HG03135 (cell line): ENCODE results near the gene PTPRN2.
"Not testable (repeated sequence)": the region's sequence is repeated elsewhere in the genome, so short reads cannot be mapped to it uniquely, and the experiment has no call there.

Experiments
- ATAC-seq: cut with Tn5 transposase; IDR thresholded peaks from one replicate; pipeline ENCODE4 v1.9.1; 2021; ENCODE audit warnings: mild to moderate bottlenecking, moderate library complexity; ENCODE audit not compliant: unreplicated experiment

PTPRN2 gene

GRCh38 chr7:158275711-158276413 lies 311.8 kb downstream of the PTPRN2 start:
- no peak for ATAC-seq

- no peak for ATAC-seq
Observed at GRCh38 chr7:158274996-158275395, 312.6 kb downstream of the PTPRN2 start.

GRCh38 chr7:158274404-158274811 lies 313.2 kb downstream of the PTPRN2 start:
- ATAC-seq, result no peak

- not testable (repeated sequence) for ATAC-seq
Observed at GRCh38 chr7:158273756-158274342, 313.8 kb downstream of the PTPRN2 start.

- no peak for ATAC-seq
Observed at GRCh38 chr7:158273138-158273651, 314.4 kb downstream of the PTPRN2 start.

- no peak for ATAC-seq
Observed at GRCh38 chr7:158272509-158273137, 315.0 kb downstream of the PTPRN2 start.

GRCh38 chr7:158272091-158272490 lies 315.5 kb downstream of the PTPRN2 start:
- ATAC-seq, result no peak

GRCh38 chr7:158271646-158272045 lies 316.0 kb downstream of the PTPRN2 start:
- no peak for ATAC-seq

GRCh38 chr7:158270856-158271413 lies 316.7 kb downstream of the PTPRN2 start:
- no peak for ATAC-seq

GRCh38 chr7:158270106-158270775 lies 317.4 kb downstream of the PTPRN2 start:
- ATAC-seq, result no peak

- no peak for ATAC-seq
Observed at GRCh38 chr7:158268816-158269535, 318.6 kb downstream of the PTPRN2 start.

GRCh38 chr7:158267742-158268435 lies 319.7 kb downstream of the PTPRN2 start:
- ATAC-seq, result no peak

- no peak for ATAC-seq
Observed at GRCh38 chr7:158266817-158267741, 320.5 kb downstream of the PTPRN2 start.

- no peak for ATAC-seq
Observed at GRCh38 chr7:158266426-158266816, 321.2 kb downstream of the PTPRN2 start.

- no peak for ATAC-seq
Observed at GRCh38 chr7:158265743-158266080, 321.9 kb downstream of the PTPRN2 start.

- ATAC-seq, result no peak
Observed at GRCh38 chr7:158264881-158265742, 322.5 kb downstream of the PTPRN2 start.

- ATAC-seq, result no peak
Observed at GRCh38 chr7:158263964-158264748, 323.5 kb downstream of the PTPRN2 start.
